Brain microvascular endothelial cell (primary cell): Measurements from ENCODE around the gene UGT2B15.
"Not testable (repeated sequence)": the region's sequence is repeated elsewhere in the genome, so short reads cannot be mapped to it uniquely, and the experiment has no call there.

ENCODE experiments used
- DNase-seq: peaks from one replicate; pipeline ENCODE4 v3.0.0-alpha.2; 2020
- H3K27ac ChIP-seq: fragments of 250-450 bp; sonication (Bioruptor Pico); 2 replicates; pipeline ENCODE4 v1.5.1; 2020; ENCODE audit warnings: mild to moderate bottlenecking, moderate library complexity
- H3K27me3 ChIP-seq: fragments of 250-450 bp; sonication (Bioruptor Pico); replicated peaks from 2 replicates; pipeline ENCODE4 v1.5.1; 2020; ENCODE audit warnings: mild to moderate bottlenecking
- H3K36me3 ChIP-seq: fragments of 250-450 bp; sonication (Bioruptor Pico); replicated peaks from 2 replicates; pipeline ENCODE4 v1.5.1; 2020; ENCODE audit warnings: mild to moderate bottlenecking
- H3K4me3 ChIP-seq: 2 replicates; pipeline ENCODE4 v1.5.1; 2011; ENCODE audit warnings: low read depth, mild to moderate bottlenecking, control low read depth, low read length, moderate library complexity
- CTCF ChIP-seq: IDR thresholded peaks from 2 replicates; pipeline ENCODE4 v1.5.1; 2011; ENCODE audit warnings: low read depth, mild to moderate bottlenecking, moderate library complexity, low read length, control low read depth, inconsistent platforms; ENCODE audit errors: missing control alignments
- in situ Hi-C: cut with HindIII; loops from 2 replicates; pipeline ENCODE4 v1.10.0; 2017; ENCODE audit warnings: low sequenced_read_pairs, low pct_ligation_motif_present

The UGT2B15 gene

GRCh38 chr4:68708566-68708965 lies 38.1 kb upstream of the UGT2B15 start:
- TF ChIP-seq CTCF, result no peak
- no peak overlapping the region for H3K27ac ChIP-seq
- no peaks in the 10 kb centered on the region for H3K27me3 ChIP-seq
- no peak for DNase-seq
- in situ Hi-C loops, result no loop called here
- H3K36me3 ChIP-seq, result no peaks in the 10 kb centered on the region
- H3K4me3 ChIP-seq, result no peak overlapping the region

GRCh38 chr4:68703168-68703567 lies 32.7 kb upstream of the UGT2B15 start:
- H3K27me3 ChIP-seq, in situ Hi-C loops, DNase-seq, H3K4me3 ChIP-seq, H3K36me3 ChIP-seq, H3K27ac ChIP-seq: not testable (repeated sequence)

GRCh38 chr4:68700152-68700551 lies 29.7 kb upstream of the UGT2B15 start:
- TF ChIP-seq CTCF, result no peak
- H3K27ac ChIP-seq, result no peak overlapping the region
- no peaks in the 10 kb centered on the region for H3K27me3 ChIP-seq
- in situ Hi-C loops, result no loop called here
- H3K36me3 ChIP-seq, result no peaks in the 10 kb centered on the region
- no peak overlapping the region for H3K4me3 ChIP-seq
- no peak for DNase-seq

GRCh38 chr4:68693325-68694075 lies 23.0 kb upstream of the UGT2B15 start:
- no peak for DNase-seq
- in situ Hi-C loops, result no loop called here
- Histone ChIP-seq H3K27me3 (no peaks in the 10 kb centered on the region), H3K36me3 (no peaks in the 10 kb centered on the region), H3K27ac (no peak overlapping the region), H3K4me3 (no peak overlapping the region)
- TF ChIP-seq CTCF, result no peak

GRCh38 chr4:68691186-68691585 lies 20.7 kb upstream of the UGT2B15 start:
- no peaks in the 10 kb centered on the region for H3K36me3 ChIP-seq
- no peak overlapping the region for H3K27ac ChIP-seq
- H3K4me3 ChIP-seq, result no peak overlapping the region
- TF ChIP-seq CTCF, result no peak
- no peaks in the 10 kb centered on the region for H3K27me3 ChIP-seq
- in situ Hi-C loops, result no loop called here
- no peak for DNase-seq

GRCh38 chr4:68683034-68683433 lies 12.6 kb upstream of the UGT2B15 start:
- TF ChIP-seq CTCF, result no peak

GRCh38 chr4:68681298-68681697 lies 10.8 kb upstream of the UGT2B15 start:
- H3K27ac ChIP-seq, H3K27me3 ChIP-seq, H3K4me3 ChIP-seq, H3K36me3 ChIP-seq, DNase-seq, in situ Hi-C loops: not testable (repeated sequence)

More at GRCh38 chr4:68683034-68683433, 12.6 kb upstream of the UGT2B15 start:
- Histone ChIP-seq H3K27me3 (no peaks in the 10 kb centered on the region), H3K36me3 (no peaks in the 10 kb centered on the region), H3K27ac (no peak overlapping the region), H3K4me3 (no peak overlapping the region)
- in situ Hi-C loops, result no loop called here
- no peak for DNase-seq
